Neural cell (in vitro differentiated cells): ENCODE results near the gene SLC24A3.

Experiments used
- MXI1 ChIP-seq: fragments of 450-650 bp; conservative IDR thresholded peaks from 2 replicates; pipeline ENCODE4 v1.6.1; 2014; ENCODE audit warnings: antibody characterized with exemption, mild to moderate bottlenecking; ENCODE audit not compliant: poor library complexity, severe bottlenecking
- TF ChIP-seq, protein P1 (sequence below): fragments of 450-650 bp; IDR thresholded peaks from 2 replicates; pipeline ENCODE4 v1.5.1; 2014; ENCODE audit warnings: antibody characterized with exemption, mild to moderate bottlenecking, moderate library complexity; ENCODE audit not compliant: poor library complexity, severe bottlenecking

DNA sequence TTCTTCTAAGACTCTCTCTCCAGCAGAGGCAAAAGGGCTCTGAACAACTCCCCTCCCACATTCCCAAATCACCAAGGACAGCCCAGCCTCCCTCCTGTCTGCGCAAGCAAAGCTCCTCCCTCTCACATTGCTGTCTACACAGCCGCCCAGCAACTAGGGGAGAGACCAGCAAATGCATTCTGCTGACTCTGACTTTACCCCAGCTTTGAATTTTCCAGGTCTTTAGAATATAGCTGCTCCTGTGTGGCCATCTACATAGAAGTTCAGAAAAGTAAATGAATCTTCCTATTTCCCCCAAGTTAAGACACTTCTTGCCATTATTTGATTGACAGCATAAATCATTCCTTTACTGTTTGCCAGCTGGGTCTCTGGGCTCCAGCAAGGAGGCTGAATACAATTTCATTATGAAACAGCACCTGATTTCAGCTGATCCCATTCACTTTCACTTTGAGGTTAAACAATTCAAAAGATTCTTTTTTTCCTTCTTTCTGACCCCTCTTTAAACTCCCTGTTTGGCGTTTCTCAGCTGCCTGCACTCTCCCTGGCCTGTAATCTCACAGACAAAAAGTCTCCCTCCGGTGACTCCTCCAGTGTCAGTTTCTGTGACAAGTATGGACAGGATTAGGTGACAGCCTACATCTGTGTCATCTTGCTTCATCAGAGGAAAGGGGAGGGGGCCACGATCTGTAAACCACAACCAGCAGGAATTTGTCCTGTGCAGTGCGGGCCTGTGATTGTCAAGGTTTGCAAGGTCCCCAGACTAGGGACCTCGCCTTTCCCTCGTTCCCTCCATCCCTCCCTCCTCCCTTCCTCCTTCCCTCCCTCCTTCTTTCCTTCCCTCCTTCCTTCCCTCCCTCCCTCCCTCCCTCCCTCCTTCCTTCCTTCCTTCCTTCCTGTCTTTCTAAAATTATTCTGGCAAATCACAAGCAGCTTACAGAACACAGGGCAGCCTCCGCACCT is 340.1 kb downstream of the SLC24A3 start:
- TF ChIP-seq, protein P1, sequence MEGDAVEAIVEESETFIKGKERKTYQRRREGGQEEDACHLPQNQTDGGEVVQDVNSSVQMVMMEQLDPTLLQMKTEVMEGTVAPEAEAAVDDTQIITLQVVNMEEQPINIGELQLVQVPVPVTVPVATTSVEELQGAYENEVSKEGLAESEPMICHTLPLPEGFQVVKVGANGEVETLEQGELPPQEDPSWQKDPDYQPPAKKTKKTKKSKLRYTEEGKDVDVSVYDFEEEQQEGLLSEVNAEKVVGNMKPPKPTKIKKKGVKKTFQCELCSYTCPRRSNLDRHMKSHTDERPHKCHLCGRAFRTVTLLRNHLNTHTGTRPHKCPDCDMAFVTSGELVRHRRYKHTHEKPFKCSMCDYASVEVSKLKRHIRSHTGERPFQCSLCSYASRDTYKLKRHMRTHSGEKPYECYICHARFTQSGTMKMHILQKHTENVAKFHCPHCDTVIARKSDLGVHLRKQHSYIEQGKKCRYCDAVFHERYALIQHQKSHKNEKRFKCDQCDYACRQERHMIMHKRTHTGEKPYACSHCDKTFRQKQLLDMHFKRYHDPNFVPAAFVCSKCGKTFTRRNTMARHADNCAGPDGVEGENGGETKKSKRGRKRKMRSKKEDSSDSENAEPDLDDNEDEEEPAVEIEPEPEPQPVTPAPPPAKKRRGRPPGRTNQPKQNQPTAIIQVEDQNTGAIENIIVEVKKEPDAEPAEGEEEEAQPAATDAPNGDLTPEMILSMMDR = no peak
- TF ChIP-seq MXI1 = no peak
